Liver (tissue), 3 donors: ENCODE measurements around the gene MKRN2.

Experiments used
- CTCF ChIP-seq: fragments of 150-350 bp; IDR thresholded peaks from 2 replicates; pipeline ENCODE4 v1.5.1; 2017; ENCODE audit warnings: improper control_type of control experiment, low read depth, low read length; ENCODE audit not compliant: missing input control
- EGR1 ChIP-seq, 2 donors: IDR thresholded peaks; 2 replicates each; pipeline ENCODE4 v1.6.1; 2016 to 2018; ENCODE audit warnings: antibody characterized with exemption in 2 of 2, low read depth in 2 of 2
- GABPA ChIP-seq, 2 donors: IDR thresholded peaks in 1 of 2; conservative IDR thresholded peaks in 1 of 2; 2 replicates each; pipeline ENCODE4 v1.6.1; 2016; ENCODE audit warnings: antibody characterized with exemption in 2 of 2, mild to moderate bottlenecking in 1 of 2, moderate library complexity in 1 of 2
- HNF4G ChIP-seq: IDR thresholded peaks from 2 replicates; pipeline ENCODE4 v1.6.1; 2016; ENCODE audit warnings: antibody characterized with exemption
- MAX ChIP-seq: IDR thresholded peaks from 2 replicates; pipeline ENCODE4 v1.6.1; 2016; ENCODE audit warnings: antibody characterized with exemption
- RAD21 ChIP-seq, 2 donors: IDR thresholded peaks; 2 replicates each; pipeline ENCODE4 v1.6.1; 2016; ENCODE audit warnings: antibody characterized with exemption in 2 of 2, mild to moderate bottlenecking in 2 of 2
- REST ChIP-seq: IDR thresholded peaks from 2 replicates; pipeline ENCODE4 v1.6.1; 2016; ENCODE audit warnings: antibody characterized with exemption, mild to moderate bottlenecking
- SP1 ChIP-seq: IDR thresholded peaks from 2 replicates; pipeline ENCODE4 v1.6.1; 2018; ENCODE audit warnings: antibody characterized with exemption, mild to moderate bottlenecking
- TAF1 ChIP-seq: conservative IDR thresholded peaks from 2 replicates; pipeline ENCODE4 v1.6.1; 2016; ENCODE audit warnings: antibody characterized with exemption, mild to moderate bottlenecking
- YY1 ChIP-seq: IDR thresholded peaks from 2 replicates; pipeline ENCODE4 v1.6.1; 2016; ENCODE audit warnings: antibody characterized with exemption, mild to moderate bottlenecking
- ZBTB33 ChIP-seq: IDR thresholded peaks from 2 replicates; pipeline ENCODE4 v1.6.1; 2016; ENCODE audit warnings: antibody characterized with exemption
- donor health status: healthy.
- donor health status: healthy.

GRCh38 chr3:12549971-12550760, 6.7 kb upstream of the MKRN2 start:
- TF ChIP-seq CTCF (no peak), HNF4G (no peak), YY1 (no peak), REST (no peak), TAF1 (no peak), MAX (no peak), GABPA (IDR thresholded peaks at IDR 0.05 in 1 of 2, conservative IDR thresholded peaks at IDR 0.05 in 1 of 2) (no peak), ZBTB33 (no peak), RAD21 (IDR thresholded peaks at IDR 0.05) (no peak), SP1 (no peak), EGR1 (IDR thresholded peaks at IDR 0.05; ENCODE audit: low read depth in 2 of 2) (no peak)
